Endometrial microvascular endothelial cells (primary cell): ENCODE results near the gene GABPB2. TPM values are rescaled to one million over a fixed set of nuclear protein-coding genes. Genes with fewer than 3 reads are reported as not detected.

Experiments used
- in situ Hi-C: cut with HindIII; loops from 2 replicates; pipeline ENCODE4 v1.10.0; 2017; ENCODE audit warnings: low sequenced_read_pairs, low pct_unique_long_range_greater_than_20kb; ENCODE audit errors: inconsistent ontology term
- total RNA-seq: library from RNA; depleted of rRNA; stranded (reverse); fragments of >200 nt; gene quantifications from one replicate; pipeline ENCODE4 v1.2.3, GENCODE V29; 2015; ENCODE audit errors: inconsistent ontology term

The GABPB2 gene
- total RNA-seq, 1 donor from 2014 or later, result 14.4 TPM

- in situ Hi-C loops, result no loop called here
Measured at GRCh38 chr1:151147132-151147503, 76.6 kb downstream of the GABPB2 start.

DNA sequence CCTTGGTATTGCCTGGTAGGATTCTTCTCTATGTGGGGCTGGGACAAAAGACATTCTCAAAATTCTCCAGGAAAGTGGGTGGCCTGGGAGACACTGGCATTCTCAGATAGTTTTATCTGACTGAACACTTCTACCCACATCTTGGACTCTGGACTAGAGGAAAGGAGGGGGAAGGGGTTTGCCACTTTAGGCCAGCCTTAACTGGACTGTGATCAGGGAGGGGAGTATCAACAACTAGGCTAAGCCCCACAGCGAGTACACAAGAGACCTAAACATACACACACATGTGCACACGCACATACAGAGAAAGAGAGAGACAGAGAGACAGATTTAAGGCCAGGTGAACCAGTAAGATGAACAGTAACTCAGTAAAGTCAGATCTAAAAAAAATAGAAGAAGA, 77.1 kb downstream of the GABPB2 start:
- in situ Hi-C loops, result no loop called here

DNA sequence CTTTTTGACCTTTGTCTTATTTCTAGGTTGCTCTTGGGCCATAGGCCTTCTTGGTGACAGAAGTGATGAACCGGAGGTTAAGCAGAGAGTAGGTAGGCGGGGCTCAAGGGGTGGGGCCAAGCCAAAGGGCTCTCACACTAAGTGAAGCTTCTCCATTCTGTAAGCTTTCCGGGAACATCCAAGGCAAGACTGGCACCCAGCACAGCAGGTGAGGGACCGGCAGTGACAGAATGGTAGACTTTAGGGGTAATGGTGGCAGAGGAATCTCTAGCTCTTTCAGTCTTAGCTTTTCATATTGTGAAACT, 85.9 kb downstream of the GABPB2 start, which contains the start of gene TNFAIP8L2:
Gene TNFAIP8L2, plus strand, starts transcription at position 135 of the 305 bp plus-strand sequence. CDS start 2,049 bp downstream, outside the sequence.
- in situ Hi-C loops, result no loop called here

DNA sequence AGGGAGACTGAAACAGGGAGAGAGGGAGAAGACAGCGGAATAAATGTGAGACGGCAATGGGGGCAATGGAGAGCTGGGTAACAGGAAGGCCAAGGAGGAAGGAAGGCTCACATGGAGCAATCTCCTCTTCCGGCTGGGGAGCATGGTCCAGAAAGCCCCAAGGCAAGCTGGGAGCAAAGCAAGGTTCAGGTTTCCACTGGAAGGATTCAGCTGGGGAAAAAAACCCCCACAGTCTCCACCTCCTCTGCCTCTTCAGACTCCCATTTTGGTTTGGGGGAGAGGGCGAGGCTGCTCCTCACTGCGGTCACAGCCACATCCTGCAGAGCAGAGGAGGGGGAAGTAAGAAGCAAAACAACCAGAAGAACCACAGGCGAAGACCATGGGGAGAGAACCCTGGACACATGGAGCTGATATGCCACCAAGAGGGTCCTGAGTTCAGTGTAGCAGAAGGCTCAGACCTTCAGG, 86.5 kb downstream of the GABPB2 start:
- in situ Hi-C loops, result no loop called here

DNA sequence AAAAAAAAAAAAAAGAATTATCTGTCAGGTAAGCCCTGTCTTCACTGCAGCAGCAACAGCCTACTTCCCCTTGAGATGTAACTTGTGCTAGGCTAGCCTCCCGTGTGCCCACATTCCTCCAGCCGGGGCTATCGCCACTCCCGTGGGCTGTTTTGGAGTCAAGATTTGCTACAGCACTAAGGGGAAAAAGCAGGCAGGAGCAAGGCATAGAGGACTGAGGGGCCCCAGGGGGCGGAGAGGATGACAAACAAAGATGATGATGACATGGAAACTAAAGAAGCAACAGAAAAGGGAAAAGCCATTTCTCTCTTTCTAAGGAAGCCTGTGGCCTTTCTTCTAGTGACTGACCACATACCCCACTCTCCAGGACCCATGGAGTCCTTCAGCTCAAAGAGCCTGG, 87.8 kb downstream of the GABPB2 start:
- in situ Hi-C loops, result no loop called here

- in situ Hi-C loops, result no loop called here
Measured at GRCh38 chr1:151158751-151159251, 88.2 kb downstream of the GABPB2 start.

DNA sequence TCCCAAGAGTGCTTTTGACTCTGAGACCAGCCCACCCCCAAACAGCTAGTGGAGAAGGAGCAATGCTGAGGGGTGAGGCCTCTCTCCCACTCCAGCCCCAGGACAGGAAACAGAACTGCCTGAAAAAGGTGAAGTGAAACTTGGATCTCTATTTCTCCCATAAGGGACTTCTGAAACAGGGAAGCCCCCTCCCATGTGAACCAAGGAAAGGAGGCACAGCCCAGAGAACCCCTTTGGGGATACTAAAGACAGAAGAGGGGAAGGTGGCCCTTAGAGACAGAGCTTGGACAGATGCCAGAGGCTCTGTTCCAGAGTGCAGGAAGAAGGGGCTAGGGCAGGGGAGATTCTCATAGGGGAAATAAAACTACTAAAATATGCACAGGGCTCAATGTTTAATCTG, 88.8 kb downstream of the GABPB2 start:
- in situ Hi-C loops, result no loop called here

- in situ Hi-C loops, result no loop called here
Measured at GRCh38 chr1:151164732-151165280, 94.2 kb downstream of the GABPB2 start.

- in situ Hi-C loops, result no loop called here
Measured at GRCh38 chr1:151165281-151165737, 94.7 kb downstream of the GABPB2 start.

DNA sequence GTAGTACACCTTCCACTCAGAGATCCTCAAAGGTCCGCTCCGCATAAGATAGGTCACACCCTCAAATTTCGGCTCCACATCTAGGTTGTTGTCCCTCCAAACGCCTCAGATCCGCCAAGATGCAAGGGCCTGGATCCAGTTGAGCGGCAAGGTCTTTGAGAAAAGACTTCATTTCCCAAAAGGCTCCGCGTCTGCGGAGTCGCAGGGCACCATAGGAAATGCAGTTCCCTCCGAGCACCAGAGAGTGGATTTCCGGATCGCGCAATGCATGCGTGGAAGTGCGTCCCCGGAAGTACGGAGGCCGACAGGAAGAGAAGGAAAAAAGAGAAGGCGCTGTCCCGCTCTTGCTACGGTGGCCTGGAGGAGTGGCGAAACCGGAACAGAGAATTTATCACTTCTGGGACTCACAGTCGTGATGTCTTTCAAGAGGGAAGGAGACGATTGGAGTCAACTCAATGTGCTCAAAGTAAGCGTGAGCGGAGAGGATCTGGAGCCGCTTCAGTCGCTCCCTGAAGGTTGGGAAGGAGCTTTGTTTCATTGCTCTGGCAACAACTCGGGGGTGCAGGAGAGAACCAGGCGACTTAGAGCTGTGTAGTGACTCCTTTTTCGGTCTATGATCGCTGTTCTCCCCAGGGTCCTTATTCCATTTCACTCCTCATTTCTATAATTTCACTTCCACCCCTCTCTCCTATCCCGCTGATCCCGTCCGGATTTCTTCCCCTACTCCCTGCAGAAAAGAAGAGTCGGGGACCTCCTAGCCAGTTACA, 95.4 kb downstream of the GABPB2 start, which contains the start of the genes LYSMD1 and SCNM1:
Gene LYSMD1, minus strand, starts transcription at position 165 of the 767 bp plus-strand sequence. CDS start 644 bp downstream, outside the sequence.
Gene SCNM1, plus strand, starts transcription at position 407 of the 767 bp plus-strand sequence. Its CDS starts 9 bp downstream, at position 416.
- in situ Hi-C loops, result no loop called here

GRCh38 chr1:151166505-151166956, 96.0 kb downstream of the GABPB2 start:
- in situ Hi-C loops, result no loop called here

DNA sequence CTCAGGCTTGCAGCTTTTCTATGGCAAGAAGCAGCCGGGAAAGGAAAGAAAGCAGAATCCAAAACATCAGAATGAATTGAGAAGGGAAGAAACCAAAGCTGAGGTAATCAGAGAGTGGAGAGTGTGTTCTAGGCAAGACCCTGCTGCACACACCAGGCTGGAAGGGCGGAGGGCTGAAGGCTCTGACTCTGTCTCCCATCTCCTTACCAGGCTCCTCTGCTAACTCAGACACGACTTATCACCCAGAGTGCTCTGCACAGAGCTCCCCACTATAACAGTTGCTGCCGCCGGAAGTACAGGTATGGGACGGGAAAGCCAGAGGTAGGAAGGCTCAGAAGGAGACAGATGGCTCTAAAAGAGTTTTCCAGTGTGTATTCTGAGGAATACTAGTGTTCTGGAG, 96.6 kb downstream of the GABPB2 start:
- in situ Hi-C loops, result no loop called here

- in situ Hi-C loops, result no loop called here
Measured at GRCh38 chr1:151171190-151171589, 100.6 kb downstream of the GABPB2 start.

Other genes starting within 250 kb of the GABPB2 start
- gene ARNT, start 194.2 kb upstream of the GABPB2 start, total RNA-seq, result 15.9 TPM
- gene CTXND2, start 183.6 kb upstream of the GABPB2 start, total RNA-seq, result not detected
- 31.9 TPM for gene SETDB1, start 144.4 kb upstream of the GABPB2 start, total RNA-seq
- 144 TPM for gene CERS2, start 95.9 kb upstream of the GABPB2 start, total RNA-seq
- not detected for gene ANXA9, start 88.5 kb upstream of the GABPB2 start, total RNA-seq
- gene MINDY1, start 63.9 kb upstream of the GABPB2 start, total RNA-seq, result 9.4 TPM
- gene PRUNE1, start 62.3 kb upstream of the GABPB2 start, total RNA-seq, result 6.3 TPM
- gene BNIPL, start 34.2 kb upstream of the GABPB2 start, total RNA-seq, result not detected
- 4.6 TPM for gene C1orf56, start 23.0 kb upstream of the GABPB2 start, total RNA-seq
- 75.7 TPM for gene CDC42SE1, start 11.1 kb upstream of the GABPB2 start, total RNA-seq
- gene MLLT11, start 10.4 kb upstream of the GABPB2 start, total RNA-seq, result 14.2 TPM
- 51.7 TPM for gene SEMA6C, start 75.9 kb downstream of the GABPB2 start, total RNA-seq
- gene TNFAIP8L2, start 85.9 kb downstream of the GABPB2 start, total RNA-seq, result 0.37 TPM
- gene LYSMD1, start 95.1 kb downstream of the GABPB2 start, total RNA-seq, result 2.5 TPM
- 34.4 TPM for gene SCNM1, start 95.4 kb downstream of the GABPB2 start, total RNA-seq
- gene TMOD4, start 105.2 kb downstream of the GABPB2 start, total RNA-seq, result not detected
- gene VPS72, start 119.4 kb downstream of the GABPB2 start, total RNA-seq, result 69.4 TPM
- gene PIP5K1A, start 127.8 kb downstream of the GABPB2 start, total RNA-seq, result 50.7 TPM
- 163 TPM for gene PSMD4, start 184.0 kb downstream of the GABPB2 start, total RNA-seq
- 13.5 TPM for gene ZNF687, start 211.5 kb downstream of the GABPB2 start, total RNA-seq